Measurements from ENCODE around the gene C19orf12. TPM values are rescaled to one million over a fixed set of nuclear protein-coding genes. Genes with fewer than 3 reads are reported as not detected.

Gene C19orf12
- total RNA-seq (10 to 100 TPM; 37.5 to 93.3 (median 55.6) TPM), polyA plus RNA-seq (100 to 1,000 TPM in 1 of 3 donors, 10 to 100 TPM in 2; 46.8 to 142 (median 68.4) TPM)
- long read RNA-seq, donor 1, transcript C19orf12-204 (2 exons, 1,912 nt): minor isoform, 6 of 97 reads
- long read RNA-seq, donor 1, transcript C19orf12-201 (3 exons, 2,464 nt): major isoform, 63 of 97 reads
- long read RNA-seq, donor 1, partial matches to known transcripts: 4 of 97 reads
- long read RNA-seq, donor 1, other reads (novel, unspliced or antisense): 19 of 97 reads
- long read RNA-seq, donor 2, full-length matches to known transcripts: 185 of 239 reads
- long read RNA-seq, donor 2, partial matches to known transcripts: 38 of 239 reads
- long read RNA-seq, donor 2, other reads (novel, unspliced or antisense): 16 of 239 reads

DNA sequence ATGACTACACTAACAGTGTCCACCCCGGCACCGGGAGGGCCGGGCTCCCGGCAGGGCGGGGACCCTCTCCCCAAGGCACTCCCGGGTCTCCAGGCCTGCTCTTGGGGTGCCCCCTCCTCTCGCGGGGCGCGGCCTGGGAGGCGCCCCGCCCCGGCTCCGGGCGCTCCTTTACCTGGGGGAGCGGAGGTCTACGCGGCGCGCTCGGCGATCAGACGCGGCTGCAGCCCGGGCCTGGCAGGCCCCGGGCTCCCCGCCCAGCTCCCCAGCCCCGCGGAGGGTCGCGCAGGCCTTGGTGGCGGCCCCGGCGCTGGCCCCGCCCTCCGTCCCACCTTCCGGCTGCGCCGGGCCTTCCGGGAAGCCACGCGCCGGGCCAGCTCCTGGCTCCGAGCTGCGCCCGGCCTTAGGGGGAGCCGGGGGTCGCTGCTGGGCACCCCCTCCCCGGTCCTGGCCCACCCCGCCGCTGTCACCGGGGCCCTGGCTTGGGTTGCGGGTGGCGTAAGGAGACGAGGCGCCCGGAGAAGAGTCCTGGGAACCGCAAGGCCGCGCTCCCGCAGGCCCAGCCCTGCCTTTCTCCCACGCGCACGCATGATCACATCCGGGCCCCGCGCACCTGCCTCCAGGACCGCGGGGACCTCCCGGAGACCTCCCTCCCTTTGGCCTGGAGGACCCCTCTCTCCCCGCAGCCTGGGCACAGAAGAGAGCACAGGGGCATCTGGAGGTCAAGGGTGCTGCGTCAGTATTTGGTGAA, at the start of gene C19orf12:
Gene C19orf12, minus strand, starts transcription at position 309 of the 748 bp plus-strand sequence. CDS start 6,848 bp downstream, outside the sequence.
- Histone ChIP-seq H3K27me3 (ENCODE audit: insufficient read depth in 3 of 3, low read length in 2 of 3) (no peaks in the 10 kb centered on the region), H3K36me3 (ENCODE audit: insufficient read depth in 1 of 2, low read depth in 1 of 2) (peaks cover 0 to 15% of the 10 kb centered on the region in 2 donors), H3K4me1 (peaks cover 18% of the 10 kb centered on the region), H3K27ac (peak within 1 kb of the TSS; percentile 93), H3K4me3 (peak within 1 kb of the TSS; percentile 98), H3K9me3 (no peaks in the 10 kb centered on the region)
- 0 to 1% (median 0%) methylated on average over 55 to 72 of the region's 72 CpGs for WGBS, 3 donors
- TF ChIP-seq, protein P1, sequence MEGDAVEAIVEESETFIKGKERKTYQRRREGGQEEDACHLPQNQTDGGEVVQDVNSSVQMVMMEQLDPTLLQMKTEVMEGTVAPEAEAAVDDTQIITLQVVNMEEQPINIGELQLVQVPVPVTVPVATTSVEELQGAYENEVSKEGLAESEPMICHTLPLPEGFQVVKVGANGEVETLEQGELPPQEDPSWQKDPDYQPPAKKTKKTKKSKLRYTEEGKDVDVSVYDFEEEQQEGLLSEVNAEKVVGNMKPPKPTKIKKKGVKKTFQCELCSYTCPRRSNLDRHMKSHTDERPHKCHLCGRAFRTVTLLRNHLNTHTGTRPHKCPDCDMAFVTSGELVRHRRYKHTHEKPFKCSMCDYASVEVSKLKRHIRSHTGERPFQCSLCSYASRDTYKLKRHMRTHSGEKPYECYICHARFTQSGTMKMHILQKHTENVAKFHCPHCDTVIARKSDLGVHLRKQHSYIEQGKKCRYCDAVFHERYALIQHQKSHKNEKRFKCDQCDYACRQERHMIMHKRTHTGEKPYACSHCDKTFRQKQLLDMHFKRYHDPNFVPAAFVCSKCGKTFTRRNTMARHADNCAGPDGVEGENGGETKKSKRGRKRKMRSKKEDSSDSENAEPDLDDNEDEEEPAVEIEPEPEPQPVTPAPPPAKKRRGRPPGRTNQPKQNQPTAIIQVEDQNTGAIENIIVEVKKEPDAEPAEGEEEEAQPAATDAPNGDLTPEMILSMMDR (IDR thresholded peaks at IDR 0.05): no peak
- intact Hi-C loops (cut with DNase I): loop anchor here (1.0 to 5.0 kb wide), 3 partner anchors 20 to 53 kb away; no protein-coding TSS in a partner anchor
- ATAC-seq (peak; percentile 85 to 89 (median 88)), DNase-seq (peak; percentile 67 to 81)

DNA sequence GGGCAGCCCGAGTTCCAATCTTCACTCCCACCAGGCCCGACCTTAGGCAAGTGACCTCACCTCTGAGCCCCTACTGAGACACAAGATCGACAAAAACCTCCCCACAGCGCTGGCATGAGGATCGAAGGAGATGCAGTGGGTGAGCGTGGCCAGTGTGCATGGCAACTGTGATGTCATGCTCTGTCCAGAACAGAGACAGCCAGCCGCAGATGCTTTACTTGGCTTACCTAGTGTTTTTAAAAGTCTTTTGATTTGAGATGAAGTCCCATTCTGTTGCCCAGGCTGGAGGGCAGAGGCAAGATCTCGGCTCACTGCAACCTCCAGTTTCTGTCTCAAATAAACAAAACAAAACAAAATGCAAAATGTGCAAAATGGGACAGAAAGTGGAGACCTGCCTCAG, 49.3 kb upstream of the C19orf12 start:
- Histone ChIP-seq H3K36me3 (ENCODE audit: insufficient read depth in 1 of 2, low read depth in 1 of 2) (no peaks in the 10 kb centered on the region), H3K4me3 (no peak overlapping the region), H3K27ac (no peak overlapping the region), H3K9me3 (no peaks in the 10 kb centered on the region), H3K27me3 (ENCODE audit: insufficient read depth in 3 of 3, low read length in 2 of 3) (no peaks in the 10 kb centered on the region), H3K4me1 (no peaks in the 10 kb centered on the region)
- DNase-seq (no peak), ATAC-seq (no peak)
- intact Hi-C loops (cut with DNase I): no loop called here
- TF ChIP-seq, protein P1 (IDR thresholded peaks at IDR 0.05): no peak
- WGBS, 3 donors: 85 to 89% (median 89%) methylated on average over 8 of the region's 8 CpGs

DNA sequence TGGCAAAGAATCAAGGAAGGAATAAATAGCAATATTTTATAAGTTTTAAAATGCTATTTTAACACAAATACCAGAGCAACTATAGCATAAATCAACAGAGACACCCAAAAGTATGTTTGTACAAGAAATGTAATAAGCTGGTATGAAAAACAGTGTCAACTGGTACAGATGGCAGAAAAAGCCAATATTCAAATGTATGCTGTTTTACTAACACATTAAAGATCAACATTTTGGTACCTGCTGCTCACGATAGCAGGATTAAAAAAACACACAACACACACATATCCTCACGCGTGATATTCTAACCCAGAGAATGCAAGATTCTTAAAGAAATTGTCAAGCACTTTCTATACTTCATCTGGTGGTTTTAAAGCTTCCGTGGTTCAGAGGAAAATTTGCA, 48.1 kb upstream of the C19orf12 start:
- Histone ChIP-seq H3K27ac (no peak overlapping the region), H3K36me3 (ENCODE audit: insufficient read depth in 1 of 2, low read depth in 1 of 2) (no peaks in the 10 kb centered on the region), H3K4me3 (no peak overlapping the region), H3K9me3 (no peaks in the 10 kb centered on the region), H3K27me3 (ENCODE audit: insufficient read depth in 3 of 3, low read length in 2 of 3) (no peaks in the 10 kb centered on the region), H3K4me1 (no peaks in the 10 kb centered on the region)
- ATAC-seq (no peak), DNase-seq (no peak)
- TF ChIP-seq, protein P1 (IDR thresholded peaks at IDR 0.05): no peak
- intact Hi-C loops (cut with DNase I): no loop called here
- 81 to 83% (median 82%) methylated on average over 4 of the region's 4 CpGs for WGBS, 3 donors

DNA sequence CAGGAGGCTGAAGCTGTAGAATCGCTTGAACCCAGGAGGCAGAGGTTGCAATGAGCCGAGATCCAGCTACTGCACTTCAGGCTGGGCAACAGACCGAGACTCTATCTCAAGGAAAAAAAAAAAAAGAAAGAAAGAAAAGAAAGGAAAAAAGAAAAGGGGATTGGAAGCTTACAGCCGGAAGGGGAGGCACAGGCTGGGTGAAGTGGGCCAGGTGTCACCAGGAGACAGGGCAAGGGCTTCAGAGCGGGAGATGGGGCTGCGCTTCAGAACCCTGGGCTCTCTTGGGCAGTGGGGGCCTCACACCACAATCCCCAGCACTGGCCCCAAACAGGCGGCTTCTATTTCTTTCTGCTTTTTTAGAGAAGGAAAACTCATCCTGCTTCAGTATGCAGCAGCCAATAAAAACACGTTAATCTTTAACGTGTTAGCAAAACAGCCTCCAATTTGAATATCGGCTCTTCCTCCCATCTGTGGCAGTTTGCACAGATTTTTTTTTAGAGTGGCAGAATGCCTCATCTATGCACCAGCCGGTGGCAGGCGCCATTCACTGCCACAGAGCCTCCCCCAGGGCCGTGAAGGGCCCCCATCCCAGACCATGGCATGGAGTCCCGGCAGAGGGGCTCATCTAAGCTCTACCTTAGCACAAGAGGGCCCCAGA, 46.6 kb upstream of the C19orf12 start:
- no peaks in the 10 kb centered on the region for H3K36me3 ChIP-seq (ENCODE audit: insufficient read depth in 1 of 2, low read depth in 1 of 2)
- 76 to 79% (median 76%) methylated on average over 14 of the region's 14 CpGs for WGBS, 3 donors
- TF ChIP-seq, protein P1 (IDR thresholded peaks at IDR 0.05): no peak
- no peaks in the 10 kb centered on the region for H3K27me3 ChIP-seq (ENCODE audit: insufficient read depth in 3 of 3, low read length in 2 of 3)
- no peaks in the 10 kb centered on the region for H3K9me3 ChIP-seq
- no peaks in the 10 kb centered on the region for H3K4me1 ChIP-seq
- ATAC-seq: no peak
- DNase-seq: no peak
- H3K4me3 ChIP-seq: no peak overlapping the region
- no peak overlapping the region for H3K27ac ChIP-seq
- intact Hi-C loops (cut with DNase I): no loop called here

All from psoas muscle (tissue), 8 donors.